Kidney (tissue), 14 donors: Measurements from ENCODE around the gene ZDHHC8. TPM values are rescaled to one million over a fixed set of nuclear protein-coding genes. Genes with fewer than 3 reads are reported as not detected.
A peak's percentile ranks its signal among the peaks of the same experiment; 100 is the strongest.

ENCODE experiments used
- DNase-seq, 5 donors: peaks; one replicate each; pipeline ENCODE4 v3.0.0-alpha.2; 2013 to 2020
- FAIRE-seq: peaks from 2 replicates; lab custom pipeline; 2012; peaks lifted over from hg19 to GRCh38; lab: Jason Lieb, UNC
- H3K27ac ChIP-seq, 2 donors: one replicate each; pipeline ENCODE4 v1.7.0; 2013; ENCODE audit warnings: low read depth in 2 of 2, low read length in 2 of 2, inconsistent platforms in 1 of 2
- H3K27me3 ChIP-seq: one replicate; pipeline ENCODE4 v1.7.1; 2013; ENCODE audit warnings: low read length, inconsistent platforms; ENCODE audit not compliant: control insufficient read depth, insufficient read depth
- H3K36me3 ChIP-seq, 3 donors: one replicate each; pipeline versions ENCODE4 v1.7.0 to v1.7.1; 2013; ENCODE audit warnings: low read length in 3 of 3, control low read depth in 1 of 3, inconsistent platforms in 1 of 3; ENCODE audit not compliant: insufficient read depth in 3 of 3, control insufficient read depth in 2 of 3
- H3K4me1 ChIP-seq, 3 donors: one replicate each; pipeline versions ENCODE4 v1.7.0 to v1.7.1; 2013; ENCODE audit warnings: low read length in 3 of 3, inconsistent platforms in 1 of 3, low read depth in 1 of 3; ENCODE audit not compliant: control insufficient read depth in 2 of 3, insufficient read depth in 2 of 3
- H3K4me3 ChIP-seq, 3 donors: one replicate each; pipeline versions ENCODE4 v1.7.0 to v1.8.1; 2013; ENCODE audit warnings: low read length in 3 of 3, control low read depth in 1 of 3, inconsistent platforms in 1 of 3
- H3K9ac ChIP-seq, 3 donors: one replicate each; pipeline versions ENCODE4 v1.7.0 to v1.7.1; 2013; ENCODE audit warnings: low read length in 3 of 3, control low read depth in 1 of 3, inconsistent platforms in 1 of 3
- H3K9me3 ChIP-seq, 3 donors: one replicate each; pipeline versions ENCODE4 v1.7.0 to v1.7.1; 2013; ENCODE audit warnings: low read length in 3 of 3, control low read depth in 1 of 3, inconsistent platforms in 1 of 3; ENCODE audit not compliant: control insufficient read depth in 2 of 3, insufficient read depth in 1 of 3
- intact Hi-C: fragments of 100-400 bp; cut with DNase I; formaldehyde crosslinking; loops from one replicate; pipeline ENCODE4 v1.11.1; 2022
- polyA plus RNA-seq: library from polyadenylated mRNA; stranded (reverse); fragments of 350-450 nt; fragmentation: Illumina TruSeq; extraction: RNeasy Lipid Tissue Mini Kit (QIAGEN cat#74804); gene quantifications from one replicate; pipeline ENCODE4 v1.2.3, GENCODE V29; 2014; ENCODE audit warnings: low read depth, low replicate concordance; ENCODE audit not compliant: insufficient read depth
- total RNA-seq: library from RNA; stranded (reverse); fragmentation: NEBNext Ultra II Directional; extraction: Animal tissue kit (Norgen Biotek cat#: 25700); gene quantifications from one replicate; pipeline ENCODE4 v1.2.1, GENCODE V29; 2021
- TF ChIP-seq, protein P1 (sequence below): IDR thresholded peaks from 3 replicates; pipeline ENCODE4 v1.5.1; 2012; ENCODE audit warnings: mild to moderate bottlenecking, moderate library complexity, borderline replicate concordance; ENCODE audit not compliant: insufficient read depth; ENCODE audit errors: extremely low read depth
- donor health status: control.
- donor health status: control.
- donor health status: control.
- donor health status: control.
- donor health status: control.
- donor health status: DM: yes; HTN: yes; CAD: no.
- donor health status: Normal renal cell carcinoma (clear cell type).

Gene ZDHHC8
- total and polyA plus RNA-seq, 2 donors from 2014 or later: 18.8 to 57.1 TPM

DNA sequence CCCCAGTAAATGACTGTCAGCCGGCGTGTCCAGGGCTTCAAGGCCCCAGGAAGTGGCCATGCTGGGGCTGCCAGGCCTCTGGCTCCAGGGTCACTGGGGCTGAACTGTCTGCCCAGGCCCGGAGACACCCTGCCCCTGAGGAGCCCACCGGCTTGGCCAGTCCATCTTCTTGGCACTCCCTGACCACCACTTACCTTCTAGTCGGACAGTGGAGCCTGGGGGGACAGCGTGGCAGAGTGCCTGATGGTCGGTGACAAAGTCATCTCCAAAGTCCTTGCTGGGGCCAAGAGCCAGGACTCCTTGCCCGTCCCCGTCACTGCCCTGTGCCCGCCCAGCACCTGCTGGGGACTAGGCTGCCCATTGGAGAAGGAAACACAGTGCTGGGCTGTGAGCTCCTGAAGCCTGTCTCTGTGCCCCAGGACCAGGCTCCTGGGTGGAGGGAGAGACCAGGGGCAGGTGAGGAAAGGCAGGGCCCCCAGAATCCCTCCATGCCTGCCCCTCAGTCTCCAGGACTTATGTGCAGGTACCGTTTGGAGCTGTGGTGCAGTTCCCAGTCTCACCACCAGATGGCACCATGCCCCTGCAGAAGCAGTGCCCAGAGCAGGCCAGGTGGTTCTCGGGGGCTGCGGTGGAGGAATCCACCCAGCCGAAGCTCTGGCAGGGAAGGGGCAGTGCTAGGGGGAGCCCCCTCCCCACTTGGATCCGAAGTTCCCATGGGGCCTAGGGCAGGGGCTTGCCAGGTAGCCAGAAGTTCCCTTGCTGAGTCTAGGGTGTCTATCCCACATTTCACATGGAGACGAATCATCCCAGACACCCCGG lies 25.2 kb downstream of the ZDHHC8 start:
- no peaks in the 10 kb centered on the region for H3K27me3 ChIP-seq
- FAIRE-seq: no peak
- TF ChIP-seq, protein P1, sequence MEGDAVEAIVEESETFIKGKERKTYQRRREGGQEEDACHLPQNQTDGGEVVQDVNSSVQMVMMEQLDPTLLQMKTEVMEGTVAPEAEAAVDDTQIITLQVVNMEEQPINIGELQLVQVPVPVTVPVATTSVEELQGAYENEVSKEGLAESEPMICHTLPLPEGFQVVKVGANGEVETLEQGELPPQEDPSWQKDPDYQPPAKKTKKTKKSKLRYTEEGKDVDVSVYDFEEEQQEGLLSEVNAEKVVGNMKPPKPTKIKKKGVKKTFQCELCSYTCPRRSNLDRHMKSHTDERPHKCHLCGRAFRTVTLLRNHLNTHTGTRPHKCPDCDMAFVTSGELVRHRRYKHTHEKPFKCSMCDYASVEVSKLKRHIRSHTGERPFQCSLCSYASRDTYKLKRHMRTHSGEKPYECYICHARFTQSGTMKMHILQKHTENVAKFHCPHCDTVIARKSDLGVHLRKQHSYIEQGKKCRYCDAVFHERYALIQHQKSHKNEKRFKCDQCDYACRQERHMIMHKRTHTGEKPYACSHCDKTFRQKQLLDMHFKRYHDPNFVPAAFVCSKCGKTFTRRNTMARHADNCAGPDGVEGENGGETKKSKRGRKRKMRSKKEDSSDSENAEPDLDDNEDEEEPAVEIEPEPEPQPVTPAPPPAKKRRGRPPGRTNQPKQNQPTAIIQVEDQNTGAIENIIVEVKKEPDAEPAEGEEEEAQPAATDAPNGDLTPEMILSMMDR: peak; percentile 99

DNA sequence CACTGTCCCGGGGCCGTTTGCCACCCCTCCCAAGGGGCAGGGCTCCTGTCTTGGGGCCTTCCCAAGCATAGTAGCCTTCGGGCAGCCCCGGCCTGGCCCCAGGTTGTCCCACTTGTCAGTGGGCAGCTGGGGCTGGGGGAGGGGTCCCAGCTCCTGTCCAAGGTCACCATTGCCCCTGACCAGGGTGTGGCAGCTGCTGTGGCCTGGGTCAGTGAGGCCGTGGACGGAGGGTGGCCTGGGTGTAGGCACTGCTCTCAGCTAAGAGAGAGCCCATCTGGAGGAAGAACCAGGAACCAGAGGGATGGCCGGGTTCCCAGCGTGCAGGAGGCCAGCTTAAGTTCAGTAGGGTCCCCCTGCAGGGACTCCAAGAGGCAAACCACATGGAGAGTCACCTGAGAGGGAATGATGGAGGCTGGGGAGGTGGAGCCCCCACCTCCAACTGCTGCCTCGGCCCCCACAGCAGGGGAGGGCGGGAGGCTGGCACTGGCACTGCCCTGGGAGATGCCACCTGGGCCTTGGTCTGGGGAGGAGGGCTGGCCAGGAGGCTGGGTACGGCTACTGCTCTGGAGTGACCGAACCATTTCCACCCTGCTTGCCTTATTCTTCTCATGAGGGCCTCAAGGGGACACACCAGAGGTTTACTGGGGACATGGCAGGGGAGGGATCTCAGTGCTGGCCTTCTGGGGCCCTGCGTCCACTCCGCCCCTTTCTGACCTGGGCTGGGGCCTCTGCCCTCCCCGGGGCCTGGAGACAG lies 26.0 kb downstream of the ZDHHC8 start:
- Histone ChIP-seq H3K9ac (no peak overlapping the region), H3K9me3 (no peaks in the 10 kb centered on the region), H3K4me3 (no peak overlapping the region), H3K27me3 (no peaks in the 10 kb centered on the region), H3K4me1 (no peaks in the 10 kb centered on the region), H3K27ac (no peak overlapping the region), H3K36me3 (no peaks in the 10 kb centered on the region)
- FAIRE-seq (no peak), DNase-seq (peak in 1 of 5 donors; percentile 70)
- intact Hi-C loops: loop anchor here (10.0 kb wide), 1 partner anchor 137 kb away; no protein-coding TSS in a partner anchor
- TF ChIP-seq, protein P1: no peak

More for the DNA sequence above, 25.2 kb downstream of the ZDHHC8 start:
- H3K9ac ChIP-seq: no peak overlapping the region
- H3K27ac ChIP-seq: no peak overlapping the region
- no peaks in the 10 kb centered on the region for H3K4me1 ChIP-seq
- H3K9me3 ChIP-seq: no peaks in the 10 kb centered on the region
- intact Hi-C loops: loop anchor here (10.0 kb wide), 1 partner anchor 138 kb away; no protein-coding TSS in a partner anchor
- no peak overlapping the region for H3K4me3 ChIP-seq
- no peaks in the 10 kb centered on the region for H3K36me3 ChIP-seq
- peak; percentile 87 to 94 (median 89) for DNase-seq

DNA sequence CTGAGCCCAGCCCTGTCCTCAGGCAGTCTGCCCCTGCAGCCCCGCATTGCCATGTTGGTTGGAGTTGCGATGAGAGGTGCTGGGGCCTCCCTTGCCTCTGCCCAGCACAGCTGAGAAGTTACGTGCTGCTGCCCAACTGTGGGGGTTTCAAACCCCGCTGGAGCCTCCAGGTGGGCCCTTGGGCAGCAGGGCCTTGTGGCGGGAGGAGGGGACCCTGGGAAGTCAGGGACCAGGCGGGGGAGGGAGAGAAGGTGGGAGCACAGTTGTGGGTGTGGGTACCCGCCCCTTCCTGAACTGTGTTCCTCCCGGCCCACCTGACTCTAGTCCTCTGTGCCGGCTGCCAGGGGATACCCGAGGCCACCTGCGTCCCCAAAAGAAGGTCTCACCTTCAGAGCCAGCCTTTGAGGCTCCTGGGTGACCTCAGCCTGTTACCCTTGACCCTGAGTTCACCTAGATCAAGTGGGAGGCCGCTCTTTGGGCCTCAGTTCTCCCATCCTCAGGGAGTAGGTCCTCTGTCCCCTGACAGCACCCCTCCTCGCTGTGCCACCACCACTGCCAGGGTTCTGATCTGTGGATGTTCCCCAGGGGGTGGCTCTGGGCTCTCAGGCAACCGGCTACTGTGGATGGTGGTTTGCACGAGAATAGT lies 26.9 kb downstream of the ZDHHC8 start:
- TF ChIP-seq, protein P1: no peak
- Histone ChIP-seq H3K27me3 (no peaks in the 10 kb centered on the region), H3K4me1 (no peaks in the 10 kb centered on the region), H3K9ac (no peak overlapping the region), H3K4me3 (no peak overlapping the region), H3K9me3 (no peaks in the 10 kb centered on the region), H3K36me3 (no peaks in the 10 kb centered on the region), H3K27ac (no peak overlapping the region)
- DNase-seq (no peak), FAIRE-seq (no peak)
- intact Hi-C loops: loop anchor here (10.0 kb wide), 1 partner anchor 136 kb away; no protein-coding TSS in a partner anchor
